Dedifferentiated amniotic fluid mesenchymal stem cell (primary cell): ENCODE data around the gene DLGAP1.

Experiments
- DNase-seq: peaks from one replicate; pipeline ENCODE4 v3.0.0-alpha.2; 2016; ENCODE audit errors: extremely low spot score

The DLGAP1 gene

GRCh38 chr18:3450799-3451182, 1004.3 kb downstream of the DLGAP1 start:
- DNase-seq, result no peak

- peak; percentile 43 for DNase-seq
Measured at GRCh38 chr18:3450012-3450798, 1004.9 kb downstream of the DLGAP1 start, which contains the start of gene TGIF1. Gene TGIF1 (plus strand): TSS chr18:3450172. CDS start chr18:3450490, 318 bp downstream.

- DNase-seq, result no peak
Measured at GRCh38 chr18:3449512-3450011, 1005.5 kb downstream of the DLGAP1 start.

- DNase-seq, result peak; percentile 95
Measured at GRCh38 chr18:3448838-3449511, 1006.1 kb downstream of the DLGAP1 start.

GRCh38 chr18:3447895-3448837, 1006.9 kb downstream of the DLGAP1 start:
- DNase-seq, result peak; percentile 97

- DNase-seq, result peak; percentile 39
Measured at GRCh38 chr18:3447068-3447894, 1007.8 kb downstream of the DLGAP1 start.
